WTC11 (cell line): Measurements from ENCODE around the gene NFIA. TPM values are rescaled to one million over a fixed set of nuclear protein-coding genes. Genes with fewer than 3 reads are reported as not detected.

Experiments
- ATAC-seq: fragments of 200-7000 bp; cut with Tn5 transposase; 2 replicates; pipeline ENCODE4 v1.10.0; 2021; ENCODE audit warnings: mild to moderate bottlenecking, moderate library complexity
- CTCF ChIA-PET: fragments of 300-600 bp; sonication (Branson Sonifier 250); formaldehyde crosslinking; loops from one replicate; lab custom pipeline; 2021; ENCODE audit warnings: antibody characterized with exemption; lab: Charles Lee
- POLR2A ChIA-PET: fragments of 350-600 bp; sonication (Branson Sonifier 250); formaldehyde crosslinking; loops from one replicate; lab custom pipeline; 2021; ENCODE audit warnings: antibody characterized with exemption; lab: Charles Lee
- DNase-seq: peaks from one replicate; pipeline ENCODE4 v3.0.0; 2021; ENCODE audit warnings: low spot score
- H3K27ac Mint-ChIP-seq: 2 replicates; pipeline ENCODE4 v1.8.0; 2021; ENCODE audit warnings: mixed read lengths
- H3K27me3 Mint-ChIP-seq: 2 replicates; pipeline ENCODE4 v1.8.0; 2021; ENCODE audit warnings: low read depth, mild to moderate bottlenecking, moderate library complexity, mixed read lengths
- H3K36me3 Mint-ChIP-seq: 2 replicates; pipeline ENCODE4 v1.8.0; 2021; ENCODE audit warnings: mixed read lengths
- H3K4me1 Mint-ChIP-seq: 2 replicates; pipeline ENCODE4 v1.8.0; 2022; ENCODE audit warnings: mixed read lengths
- H3K4me3 Mint-ChIP-seq: 2 replicates; pipeline ENCODE4 v1.8.0; 2021; ENCODE audit warnings: mild to moderate bottlenecking, moderate library complexity, mixed read lengths
- H3K9me3 Mint-ChIP-seq: 2 replicates; pipeline ENCODE4 v1.8.0; 2021; ENCODE audit warnings: mixed read lengths
- AFF4 ChIP-seq: sonication (generic); formaldehyde crosslinking; IDR thresholded peaks from 2 replicates; pipeline ENCODE4 v1.8.1; 2023; ENCODE audit warnings: mild to moderate bottlenecking, missing genetic modification reagents, borderline replicate concordance
- ATF3 ChIP-seq: sonication (generic); formaldehyde crosslinking; conservative IDR thresholded peaks from 2 replicates; pipeline ENCODE4 v1.8.1; 2022; ENCODE audit warnings: mild to moderate bottlenecking, missing genetic modification reagents
- FOXJ3 ChIP-seq: sonication (generic); formaldehyde crosslinking; IDR thresholded peaks from 2 replicates; pipeline ENCODE4 v1.9.0; 2021; ENCODE audit warnings: missing genetic modification reagents, mild to moderate bottlenecking, borderline replicate concordance
- FOXP1 ChIP-seq: sonication (generic); formaldehyde crosslinking; IDR thresholded peaks from 2 replicates; pipeline ENCODE4 v1.8.0; 2022; ENCODE audit warnings: missing genetic modification reagents, mild to moderate bottlenecking, moderate library complexity, borderline replicate concordance
- GABPB1 ChIP-seq: sonication (generic); formaldehyde crosslinking; IDR thresholded peaks from 2 replicates; pipeline ENCODE4 v1.8.1; 2023; ENCODE audit warnings: mild to moderate bottlenecking, missing genetic modification reagents
- GTF2I ChIP-seq: fragments of 250-450 bp; sonication (Bioruptor Pico); conservative IDR thresholded peaks from 2 replicates; pipeline ENCODE4 v1.4.0; 2021; ENCODE audit warnings: mild to moderate bottlenecking
- NFE2L1 ChIP-seq: sonication (generic); formaldehyde crosslinking; IDR thresholded peaks from 2 replicates; pipeline ENCODE4 v1.8.1; 2023; ENCODE audit warnings: missing genetic modification reagents
- RELA ChIP-seq: sonication (generic); formaldehyde crosslinking; IDR thresholded peaks from 2 replicates; pipeline ENCODE4 v1.8.1; 2022; ENCODE audit warnings: missing genetic modification reagents, mild to moderate bottlenecking, borderline replicate concordance
- RORB ChIP-seq: fragments of 250-450 bp; sonication (Bioruptor Pico); IDR thresholded peaks from 2 replicates; pipeline ENCODE4 v1.9.0; 2021; ENCODE audit warnings: mild to moderate bottlenecking
- STAT6 ChIP-seq: sonication (generic); formaldehyde crosslinking; conservative IDR thresholded peaks from 2 replicates; pipeline ENCODE4 v1.8.1; 2023; ENCODE audit warnings: mild to moderate bottlenecking, low read depth, missing genetic modification reagents, moderate library complexity
- TCF7 ChIP-seq: sonication (generic); formaldehyde crosslinking; IDR thresholded peaks from 2 replicates; pipeline ENCODE4 v1.8.0; 2022; ENCODE audit warnings: mild to moderate bottlenecking, low read depth, missing genetic modification reagents, moderate library complexity
- ZNF138 ChIP-seq: sonication (generic); formaldehyde crosslinking; conservative IDR thresholded peaks from 2 replicates; pipeline ENCODE4 v1.8.1; 2022; ENCODE audit warnings: mild to moderate bottlenecking, moderate library complexity, missing genetic modification reagents
- ZNF219 ChIP-seq: sonication (generic); formaldehyde crosslinking; IDR thresholded peaks from 2 replicates; pipeline ENCODE4 v1.8.0; 2023; ENCODE audit warnings: missing genetic modification reagents, mild to moderate bottlenecking, borderline replicate concordance
- ZNF317 ChIP-seq: sonication (generic); formaldehyde crosslinking; IDR thresholded peaks from 2 replicates; pipeline ENCODE4 v1.8.1; 2023; ENCODE audit warnings: low read depth, mild to moderate bottlenecking, moderate library complexity, missing genetic modification reagents, borderline replicate concordance
- ZNF425 ChIP-seq: fragments of 250-450 bp; sonication (Bioruptor Pico); conservative IDR thresholded peaks from 2 replicates; pipeline ENCODE4 v1.9.0; 2021; ENCODE audit warnings: mild to moderate bottlenecking
- ZNF532 ChIP-seq: fragments of 250-450 bp; sonication (Bioruptor Pico); IDR thresholded peaks from 2 replicates; pipeline ENCODE4 v1.9.0; 2021; ENCODE audit warnings: mild to moderate bottlenecking, borderline replicate concordance
- ZNF671 ChIP-seq: fragments of 250-450 bp; sonication (Bioruptor Pico); IDR thresholded peaks from 2 replicates; pipeline ENCODE4 v1.8.0; 2021; ENCODE audit warnings: mild to moderate bottlenecking
- total RNA-seq: library from RNA; stranded (reverse); gene quantifications from 3 replicates; pipeline ENCODE4 v1.2.3, GENCODE V29; 2021
- TF ChIP-seq, protein P1 (sequence below): sonication (generic); formaldehyde crosslinking; IDR thresholded peaks from 2 replicates; pipeline ENCODE4 v1.8.1; 2022; ENCODE audit warnings: low read depth, missing genetic modification reagents, borderline replicate concordance
- TF ChIP-seq, protein P2 (sequence below): sonication (generic); formaldehyde crosslinking; IDR thresholded peaks from 2 replicates; pipeline ENCODE4 v1.8.1; 2023; ENCODE audit warnings: mild to moderate bottlenecking, missing genetic modification reagents, moderate library complexity

The NFIA gene
- total RNA-seq, 1 experiment from 2014 or later = 16.7 TPM

DNA sequence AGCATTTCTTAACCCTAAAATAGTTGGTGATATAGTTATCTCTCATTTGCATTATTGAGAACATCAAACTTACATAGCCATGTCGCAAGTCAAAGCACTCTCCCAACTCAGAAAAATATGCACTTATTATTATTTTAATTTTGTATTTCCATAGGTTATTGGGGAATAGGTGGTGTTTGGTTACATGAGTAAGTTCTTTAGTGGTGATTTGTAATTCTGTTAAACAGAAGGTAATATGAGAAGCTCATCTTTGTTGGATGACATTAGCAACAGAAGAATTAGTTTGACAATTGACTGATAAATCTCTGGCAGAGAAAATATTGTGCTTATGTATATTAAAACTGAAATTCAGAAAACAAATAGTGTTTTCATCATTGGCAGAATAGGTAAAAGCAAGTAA, 154.8 kb downstream of the NFIA start (continued):
- TF ChIP-seq RORB (CRISPR knock-in tag) (no peak), RELA (CRISPR knock-in tag) (no peak), FOXP1 (CRISPR knock-in tag) (no peak), ZNF671 (CRISPR knock-in tag) (no peak), ZNF532 (CRISPR knock-in tag) (no peak), FOXJ3 (no peak), TCF7 (no peak), GABPB1 (CRISPR knock-in tag) (no peak), GTF2I (CRISPR knock-in tag) (no peak), ZNF425 (CRISPR knock-in tag) (no peak), ZNF219 (CRISPR knock-in tag) (no peak), NFE2L1 (CRISPR knock-in tag) (no peak)
- TF ChIP-seq, protein P1, sequence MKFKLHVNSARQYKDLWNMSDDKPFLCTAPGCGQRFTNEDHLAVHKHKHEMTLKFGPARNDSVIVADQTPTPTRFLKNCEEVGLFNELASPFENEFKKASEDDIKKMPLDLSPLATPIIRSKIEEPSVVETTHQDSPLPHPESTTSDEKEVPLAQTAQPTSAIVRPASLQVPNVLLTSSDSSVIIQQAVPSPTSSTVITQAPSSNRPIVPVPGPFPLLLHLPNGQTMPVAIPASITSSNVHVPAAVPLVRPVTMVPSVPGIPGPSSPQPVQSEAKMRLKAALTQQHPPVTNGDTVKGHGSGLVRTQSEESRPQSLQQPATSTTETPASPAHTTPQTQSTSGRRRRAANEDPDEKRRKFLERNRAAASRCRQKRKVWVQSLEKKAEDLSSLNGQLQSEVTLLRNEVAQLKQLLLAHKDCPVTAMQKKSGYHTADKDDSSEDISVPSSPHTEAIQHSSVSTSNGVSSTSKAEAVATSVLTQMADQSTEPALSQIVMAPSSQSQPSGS (CRISPR knock-in tag) = no peak

GRCh38 chr1:61237659-61238358, 155.4 kb downstream of the NFIA start:
- CTCF ChIA-PET = interaction anchor here (1.4 kb wide), 1 partner anchor 57 kb away, joined by 3 read pairs; no protein-coding TSS in a partner anchor
- no peak for ATAC-seq
- H3K4me3 Mint-ChIP-seq = no peak overlapping the region
- H3K36me3 Mint-ChIP-seq = no peaks in the 10 kb centered on the region
- DNase-seq = no peak
- POLR2A ChIA-PET = no interaction called here
- no peaks in the 10 kb centered on the region for H3K9me3 Mint-ChIP-seq
- H3K27me3 Mint-ChIP-seq = no peaks in the 10 kb centered on the region
- H3K4me1 Mint-ChIP-seq = peaks cover 78% of the 10 kb centered on the region
- no peak overlapping the region; the same call in 1 of the 2 replicates for H3K27ac Mint-ChIP-seq
- TF ChIP-seq ZNF317 (CRISPR knock-in tag) = no peak
- TF ChIP-seq, protein P2, sequence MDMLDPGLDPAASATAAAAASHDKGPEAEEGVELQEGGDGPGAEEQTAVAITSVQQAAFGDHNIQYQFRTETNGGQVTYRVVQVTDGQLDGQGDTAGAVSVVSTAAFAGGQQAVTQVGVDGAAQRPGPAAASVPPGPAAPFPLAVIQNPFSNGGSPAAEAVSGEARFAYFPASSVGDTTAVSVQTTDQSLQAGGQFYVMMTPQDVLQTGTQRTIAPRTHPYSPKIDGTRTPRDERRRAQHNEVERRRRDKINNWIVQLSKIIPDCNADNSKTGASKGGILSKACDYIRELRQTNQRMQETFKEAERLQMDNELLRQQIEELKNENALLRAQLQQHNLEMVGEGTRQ = no peak
- no peak for TF ChIP-seq STAT6 (CRISPR knock-in tag)
- no peak for TF ChIP-seq ATF3 (CRISPR knock-in tag)
- no peak for TF ChIP-seq ZNF138 (CRISPR knock-in tag)
- no peak for TF ChIP-seq AFF4 (CRISPR knock-in tag)
